ENCODE measurements around the gene FAF2.

The FAF2 gene

DNA sequence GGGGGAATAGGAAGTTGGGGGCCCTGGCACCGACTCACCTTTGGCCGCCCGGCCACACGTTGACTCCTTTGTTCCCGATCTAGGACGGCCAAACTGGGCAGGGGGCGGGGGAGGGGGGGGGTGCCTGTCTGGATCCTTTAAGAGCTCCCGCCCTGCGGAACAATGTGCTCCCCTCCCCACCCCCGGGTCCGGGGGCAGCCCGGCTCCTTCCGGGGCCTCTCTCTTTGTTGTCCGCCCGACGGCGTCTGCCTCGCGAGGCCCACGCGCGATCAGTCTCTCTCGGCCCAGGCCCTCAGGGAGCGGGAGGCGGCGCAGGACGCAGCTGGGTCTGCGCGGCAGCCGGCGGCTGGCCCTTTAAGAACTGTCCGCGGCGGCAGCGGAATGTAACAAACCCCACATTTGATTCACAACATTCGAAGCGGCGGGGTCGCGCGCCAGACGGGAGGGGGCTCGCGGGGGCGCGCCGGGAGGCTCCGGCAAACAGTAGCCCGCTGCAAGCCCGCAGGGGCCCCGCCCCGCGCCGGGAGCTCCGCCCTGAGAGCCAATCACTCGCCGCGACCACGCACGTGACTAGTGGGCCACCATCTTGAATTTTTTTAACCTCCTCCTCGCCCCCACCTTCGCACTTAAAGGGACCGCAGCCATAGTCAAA is 88.8 kb downstream of the FAF2 start, which contains the start of gene RNF44:
RNF44 (minus strand) TSS at position 501 of the 652 bp plus-strand sequence. CDS start 4,930 bp downstream, outside the sequence.
- H3K4me3 ChIP-seq (ENCODE audit: low read depth in 1 of 2, low read length in 2 of 2), result peak within 1 kb of the TSS; percentile 62 to 95
- DNase-seq (peak; percentile 99), ATAC-seq (ENCODE audit: insufficient read depth, low read depth) (peak; percentile 52)
- H3K4me1 ChIP-seq (ENCODE audit: insufficient read depth, low read length), result peaks cover 62% of the 10 kb centered on the region
- H3K36me3 ChIP-seq (ENCODE audit: insufficient read depth, low read length), result peaks cover 30% of the 10 kb centered on the region
- no peaks in the 10 kb centered on the region for H3K27me3 ChIP-seq (ENCODE audit: insufficient read depth, low read length, poor library complexity)
- peak within 1 kb of the TSS; percentile 68 for H2AFZ ChIP-seq (ENCODE audit: low read depth, low read length)
- H4K20me1 ChIP-seq (ENCODE audit: insufficient read depth, low read length), result peaks cover 31% of the 10 kb centered on the region
- H3K9ac ChIP-seq (ENCODE audit: low read depth, low read length), result peak within 1 kb of the TSS; percentile 98
- H3K4me2 ChIP-seq (ENCODE audit: insufficient read depth, low read length), result peak within 1 kb of the TSS; percentile 65
- no peak for TF ChIP-seq EZH2 (IDR thresholded peaks at IDR 0.05; ENCODE audit: borderline replicate concordance, low read depth, low read length, severe bottlenecking)
- TF ChIP-seq, protein P1, sequence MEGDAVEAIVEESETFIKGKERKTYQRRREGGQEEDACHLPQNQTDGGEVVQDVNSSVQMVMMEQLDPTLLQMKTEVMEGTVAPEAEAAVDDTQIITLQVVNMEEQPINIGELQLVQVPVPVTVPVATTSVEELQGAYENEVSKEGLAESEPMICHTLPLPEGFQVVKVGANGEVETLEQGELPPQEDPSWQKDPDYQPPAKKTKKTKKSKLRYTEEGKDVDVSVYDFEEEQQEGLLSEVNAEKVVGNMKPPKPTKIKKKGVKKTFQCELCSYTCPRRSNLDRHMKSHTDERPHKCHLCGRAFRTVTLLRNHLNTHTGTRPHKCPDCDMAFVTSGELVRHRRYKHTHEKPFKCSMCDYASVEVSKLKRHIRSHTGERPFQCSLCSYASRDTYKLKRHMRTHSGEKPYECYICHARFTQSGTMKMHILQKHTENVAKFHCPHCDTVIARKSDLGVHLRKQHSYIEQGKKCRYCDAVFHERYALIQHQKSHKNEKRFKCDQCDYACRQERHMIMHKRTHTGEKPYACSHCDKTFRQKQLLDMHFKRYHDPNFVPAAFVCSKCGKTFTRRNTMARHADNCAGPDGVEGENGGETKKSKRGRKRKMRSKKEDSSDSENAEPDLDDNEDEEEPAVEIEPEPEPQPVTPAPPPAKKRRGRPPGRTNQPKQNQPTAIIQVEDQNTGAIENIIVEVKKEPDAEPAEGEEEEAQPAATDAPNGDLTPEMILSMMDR (IDR thresholded peaks at IDR 0.05; ENCODE audit: borderline replicate concordance, extremely low read depth, low read length, poor library complexity, severe bottlenecking), result no peak
- H3K27ac ChIP-seq (ENCODE audit: low read length), result peak within 1 kb of the TSS; percentile 87
- H3K79me2 ChIP-seq (ENCODE audit: insufficient read depth, low read length), result peaks cover 48% of the 10 kb centered on the region
- no peaks in the 10 kb centered on the region for H3K9me3 ChIP-seq (ENCODE audit: insufficient read depth, low read length, severe bottlenecking)

DNA sequence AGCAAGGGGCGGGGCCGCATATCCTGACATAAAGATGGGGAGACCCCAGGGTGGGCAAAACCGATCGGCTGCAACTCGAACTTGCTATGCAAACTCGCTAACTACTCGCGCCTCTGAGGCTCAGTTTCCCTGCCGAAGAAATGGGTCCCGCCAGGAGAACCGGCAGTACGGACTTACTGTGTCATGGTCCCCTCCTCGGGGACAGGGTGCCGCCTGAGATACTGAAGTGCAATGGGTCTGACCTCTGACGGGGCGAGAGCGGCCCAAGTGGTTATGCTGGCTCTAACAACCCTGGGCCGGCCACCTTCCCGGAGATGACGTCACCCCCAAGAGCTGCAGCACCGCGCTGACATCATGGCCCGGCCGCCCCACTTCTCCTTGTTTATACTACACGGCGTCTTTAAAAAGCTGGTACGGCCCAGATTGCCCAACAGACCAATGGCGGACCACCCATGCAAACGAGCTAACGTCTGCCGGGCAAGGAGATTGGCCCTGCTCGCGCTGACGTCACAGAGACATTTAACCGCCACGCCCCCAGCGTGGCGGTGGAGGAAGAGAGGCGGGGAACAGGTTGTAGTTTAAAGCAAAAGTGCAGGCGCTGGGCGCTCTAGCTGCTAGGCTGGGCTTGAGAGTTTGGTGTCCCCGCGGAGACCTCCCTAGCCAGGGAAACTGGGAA is 89.5 kb downstream of the FAF2 start:
- TF ChIP-seq, protein P1 (IDR thresholded peaks at IDR 0.05; ENCODE audit: borderline replicate concordance, extremely low read depth, low read length, poor library complexity, severe bottlenecking), result no peak
- no peak for TF ChIP-seq EZH2 (IDR thresholded peaks at IDR 0.05; ENCODE audit: borderline replicate concordance, low read depth, low read length, severe bottlenecking)
- Histone ChIP-seq H2AFZ (ENCODE audit: low read depth, low read length) (peak overlapping the region; percentile 66), H3K4me2 (ENCODE audit: insufficient read depth, low read length) (peak overlapping the region; percentile 65), H3K9me3 (ENCODE audit: insufficient read depth, low read length, severe bottlenecking) (no peaks in the 10 kb centered on the region), H3K27ac (ENCODE audit: low read length) (peak overlapping the region; percentile 82), H3K36me3 (ENCODE audit: insufficient read depth, low read length) (peaks cover 24% of the 10 kb centered on the region), H3K4me1 (ENCODE audit: insufficient read depth, low read length) (peaks cover 66% of the 10 kb centered on the region), H3K9ac (ENCODE audit: low read depth, low read length) (peak overlapping the region; percentile 98), H3K79me2 (ENCODE audit: insufficient read depth, low read length) (peaks cover 41% of the 10 kb centered on the region), H3K4me3 (ENCODE audit: low read depth in 1 of 2, low read length in 2 of 2) (peak overlapping the region; percentile 62 to 95; a peak in 3 of 4 replicates), H3K27me3 (ENCODE audit: insufficient read depth, low read length, poor library complexity) (no peaks in the 10 kb centered on the region), H4K20me1 (ENCODE audit: insufficient read depth, low read length) (peaks cover 27% of the 10 kb centered on the region)
- ATAC-seq (ENCODE audit: insufficient read depth, low read depth) (peak; percentile 73), DNase-seq (peak; percentile 99)

DNA sequence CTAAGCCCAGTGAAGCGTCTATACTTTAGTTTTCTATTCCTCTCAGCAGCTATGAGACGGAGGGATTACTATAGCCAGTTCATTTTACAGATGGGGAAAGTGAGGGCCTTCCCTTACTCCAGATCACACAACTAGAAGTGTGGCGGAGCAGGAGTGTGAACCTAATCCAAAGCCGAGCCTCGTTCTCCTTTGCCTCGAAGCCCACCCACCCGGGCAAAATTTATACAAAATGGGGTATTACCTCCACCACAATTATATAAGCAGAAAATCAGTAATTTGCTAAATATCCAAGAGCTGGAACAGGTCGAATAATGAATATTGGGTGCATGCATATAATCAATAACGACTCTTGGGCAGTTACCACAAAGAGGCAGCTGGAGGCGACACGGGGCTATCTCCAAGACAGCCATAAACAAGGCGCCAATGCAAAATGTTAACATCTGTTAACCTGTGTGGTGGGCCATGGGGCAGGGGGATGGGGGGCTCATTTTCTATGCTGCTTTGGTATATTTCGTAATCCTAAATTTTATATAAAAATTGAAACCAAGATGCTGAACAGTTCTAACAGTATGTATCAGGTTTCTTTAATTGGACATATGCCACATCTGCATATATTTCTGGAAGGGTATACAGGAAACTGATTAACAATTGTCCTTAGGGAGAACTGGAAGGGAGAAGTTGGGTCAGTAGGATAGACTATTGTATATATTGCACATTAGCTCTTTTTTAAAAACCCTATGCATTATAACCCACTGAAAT is 90.2 kb downstream of the FAF2 start:
- TF ChIP-seq, protein P1 (IDR thresholded peaks at IDR 0.05; ENCODE audit: borderline replicate concordance, extremely low read depth, low read length, poor library complexity, severe bottlenecking), result no peak
- TF ChIP-seq EZH2 (IDR thresholded peaks at IDR 0.05; ENCODE audit: borderline replicate concordance, low read depth, low read length, severe bottlenecking), result no peak
- peak overlapping the region; percentile 40 for H2AFZ ChIP-seq (ENCODE audit: low read depth, low read length)

More for the DNA sequence above, 90.2 kb downstream of the FAF2 start:
- peak overlapping the region in 1 of 2 experiments; percentile 62; a peak in 2 of 4 replicates for H3K4me3 ChIP-seq (ENCODE audit: low read depth in 1 of 2, low read length in 2 of 2)
- peak overlapping the region; percentile 42 for H3K9ac ChIP-seq (ENCODE audit: low read depth, low read length)
- H3K9me3 ChIP-seq (ENCODE audit: insufficient read depth, low read length, severe bottlenecking), result no peaks in the 10 kb centered on the region
- peaks cover 34% of the 10 kb centered on the region for H3K79me2 ChIP-seq (ENCODE audit: insufficient read depth, low read length)
- peak overlapping the region; percentile 65 for H3K4me2 ChIP-seq (ENCODE audit: insufficient read depth, low read length)
- peaks cover 20% of the 10 kb centered on the region for H4K20me1 ChIP-seq (ENCODE audit: insufficient read depth, low read length)
- ATAC-seq (ENCODE audit: insufficient read depth, low read depth), result no peak
- peaks cover 17% of the 10 kb centered on the region for H3K36me3 ChIP-seq (ENCODE audit: insufficient read depth, low read length)
- DNase-seq, result no peak
- peak overlapping the region; percentile 66 for H3K27ac ChIP-seq (ENCODE audit: low read length)
- H3K4me1 ChIP-seq (ENCODE audit: insufficient read depth, low read length), result peaks cover 64% of the 10 kb centered on the region
- H3K27me3 ChIP-seq (ENCODE audit: insufficient read depth, low read length, poor library complexity), result no peaks in the 10 kb centered on the region
